Panc1 (cell line): ENCODE measurements around the gene PPARG.

Experiments used
- CTCF ChIP-seq: fragments of 450-650 bp; IDR thresholded peaks from 2 replicates; pipeline ENCODE4 v1.5.1; 2017; ENCODE audit warnings: mild to moderate bottlenecking
- POLR2AphosphoS5 ChIP-seq: IDR thresholded peaks from 2 replicates; pipeline ENCODE4 v1.6.1; 2012; ENCODE audit warnings: mild to moderate bottlenecking, low read depth, low read length, moderate library complexity
- REST ChIP-seq, 2 experiments: IDR thresholded peaks; 2 replicates each; pipeline ENCODE4 v1.6.1; 2011 to 2012; ENCODE audit warnings: low read depth in 2 of 2, control low read depth in 1 of 2, low read length in 1 of 2, mild to moderate bottlenecking in 1 of 2, moderate library complexity in 1 of 2; ENCODE audit not compliant: insufficient read depth in 1 of 2

- no peak for TF ChIP-seq POLR2AphosphoS5
- no peak for TF ChIP-seq REST (IDR thresholded peaks at IDR 0.05; ENCODE audit: insufficient read depth in 1 of 2, low read depth in 2 of 2, low read length in 1 of 2)
- no peak for TF ChIP-seq CTCF
These were observed 126.3 kb downstream of the PPARG start for GRCh38 chr3:12415014-12415680.
